22Rv1 (cell line): ENCODE measurements around the gene RPS19.

Experiments used
- CTCF ChIP-seq: fragments of 450-650 bp; IDR thresholded peaks from 2 replicates; pipeline ENCODE4 v1.5.1; 2017; ENCODE audit warnings: mild to moderate bottlenecking
- ZFX ChIP-seq: fragments of 450-650 bp; IDR thresholded peaks from 2 replicates; pipeline ENCODE4 v1.6.1; 2017; ENCODE audit warnings: antibody characterized with exemption, borderline replicate concordance

- TF ChIP-seq CTCF (no peak), ZFX (no peak)
These were observed 45.4 kb downstream of the RPS19 start for GRCh38 chr19:41905273-41906002.
